ENCODE measurements around the gene PRRC2C.
"Not testable (repeated sequence)": the region's sequence is repeated elsewhere in the genome, so short reads cannot be mapped to it uniquely, and the experiment has no call there.

The PRRC2C gene

GRCh38 chr1:171583591-171584201 is 98.4 kb downstream of the PRRC2C start:
- no peak for DNase-seq (ENCODE audit: low spot score)

- DNase-seq (ENCODE audit: low spot score), result no peak
These were observed 100.4 kb downstream of the PRRC2C start for GRCh38 chr1:171585715-171586114.

- DNase-seq (ENCODE audit: low spot score), result no peak
These were observed 102.9 kb downstream of the PRRC2C start for GRCh38 chr1:171588230-171588629.

GRCh38 chr1:171590022-171590421 is 104.7 kb downstream of the PRRC2C start:
- no peak for DNase-seq (ENCODE audit: low spot score)

GRCh38 chr1:171595324-171595723 is 110.0 kb downstream of the PRRC2C start:
- DNase-seq (ENCODE audit: low spot score), result no peak

GRCh38 chr1:171596119-171596518 is 110.8 kb downstream of the PRRC2C start:
- no peak for DNase-seq (ENCODE audit: low spot score)

- DNase-seq (ENCODE audit: low spot score), result no peak
These were observed 111.4 kb downstream of the PRRC2C start for GRCh38 chr1:171596705-171597104.

GRCh38 chr1:171597203-171597602 is 111.9 kb downstream of the PRRC2C start:
- DNase-seq (ENCODE audit: low spot score), result no peak

GRCh38 chr1:171600310-171600709 is 115.0 kb downstream of the PRRC2C start:
- DNase-seq (ENCODE audit: low spot score), result not testable (repeated sequence)

GRCh38 chr1:171600862-171601261 is 115.5 kb downstream of the PRRC2C start:
- no peak for DNase-seq (ENCODE audit: low spot score)

- DNase-seq (ENCODE audit: low spot score), result not testable (repeated sequence)
These were observed 117.7 kb downstream of the PRRC2C start for GRCh38 chr1:171603042-171603441.

- no peak for DNase-seq (ENCODE audit: low spot score)
These were observed 121.1 kb downstream of the PRRC2C start for GRCh38 chr1:171606402-171606941.

- no peak for DNase-seq (ENCODE audit: low spot score)
These were observed 125.1 kb downstream of the PRRC2C start for GRCh38 chr1:171610385-171610784.

- DNase-seq (ENCODE audit: low spot score), result no peak
These were observed 126.0 kb downstream of the PRRC2C start for GRCh38 chr1:171611306-171611705.

- DNase-seq (ENCODE audit: low spot score), result no peak
These were observed 128.0 kb downstream of the PRRC2C start for GRCh38 chr1:171613282-171613681.

GRCh38 chr1:171615122-171615906 is 130.0 kb downstream of the PRRC2C start:
- not testable (repeated sequence) for DNase-seq (ENCODE audit: low spot score)

- DNase-seq (ENCODE audit: low spot score), result no peak
These were observed 131.3 kb downstream of the PRRC2C start for GRCh38 chr1:171616586-171616985.

GRCh38 chr1:171622152-171622462 is 136.8 kb downstream of the PRRC2C start, which contains the start of gene MYOCOS:
Gene MYOCOS, plus strand, starts transcription at chr1:171622243. Its CDS starts 1,641 bp downstream, at chr1:171623884.
- peak; percentile 32 for DNase-seq (ENCODE audit: low spot score)

- DNase-seq (ENCODE audit: low spot score), result no peak
These were observed 138.5 kb downstream of the PRRC2C start for GRCh38 chr1:171623651-171624331.

- no peak for DNase-seq (ENCODE audit: low spot score)
These were observed 139.9 kb downstream of the PRRC2C start for GRCh38 chr1:171625225-171625624.

GRCh38 chr1:171627020-171627419 is 141.7 kb downstream of the PRRC2C start:
- DNase-seq (ENCODE audit: low spot score), result no peak

- no peak for DNase-seq (ENCODE audit: low spot score)
These were observed 142.9 kb downstream of the PRRC2C start for GRCh38 chr1:171628225-171628624.
